H1 (cell line): ENCODE data around the gene KLRF1. TPM values are rescaled to one million over a fixed set of nuclear protein-coding genes. Genes with fewer than 3 reads are reported as not detected.

Experiments
- CTCF ChIA-PET: fragments of 300-600 bp; sonication (Branson Sonifier 250); formaldehyde crosslinking; loops from one replicate; lab custom pipeline; 2021; ENCODE audit not compliant: partially characterized antibody; lab: Charles Lee
- POLR2A ChIA-PET: fragments of 300-600 bp; sonication (Branson Sonifier 250); formaldehyde crosslinking; loops from one replicate; lab custom pipeline; 2021; ENCODE audit warnings: inconsistent platforms; ENCODE audit not compliant: partially characterized antibody; lab: Charles Lee
- DNase-seq, 2 experiments: peaks; one replicate each; pipeline versions ENCODE4 v3.0.0 to v3.0.0-alpha.2; 2010 to 2022; ENCODE audit warnings: low spot score in 2 of 2, low read depth in 1 of 2, mixed read lengths in 1 of 2
- FAIRE-seq: peaks from 2 replicates; lab custom pipeline; 2011; peaks lifted over from hg19 to GRCh38; lab: Jason Lieb, UNC
- H2AFZ ChIP-seq: 2 replicates; pipeline ENCODE4 v1.8.1; 2012; ENCODE audit warnings: low read length, inconsistent platforms
- H2AK5ac ChIP-seq: 2 replicates; pipeline ENCODE4 v1.6.1; 2013; ENCODE audit warnings: low read depth, low read length
- H2BK120ac ChIP-seq: replicated peaks from 2 replicates; pipeline ENCODE3; 2013; ENCODE audit warnings: low read depth, low read length, inconsistent platforms
- H2BK12ac ChIP-seq: 2 replicates; pipeline ENCODE4 v1.6.1; 2013; ENCODE audit warnings: low read depth, low read length
- H2BK15ac ChIP-seq: 2 replicates; pipeline ENCODE4 v1.6.1; 2013; ENCODE audit warnings: low read length
- H2BK20ac ChIP-seq: 2 replicates; pipeline ENCODE4 v1.6.1; 2013; ENCODE audit warnings: low read length
- H2BK5ac ChIP-seq: 2 replicates; pipeline ENCODE4 v1.6.1; 2013; ENCODE audit warnings: low read depth, low read length
- H3K14ac ChIP-seq: 2 replicates; pipeline ENCODE4 v1.6.1; 2013; ENCODE audit warnings: inconsistent platforms; ENCODE audit not compliant: insufficient read length
- H3K18ac ChIP-seq: 2 replicates; pipeline ENCODE4 v1.6.1; 2013; ENCODE audit warnings: low read length; ENCODE audit errors: extremely low read depth
- H3K23ac ChIP-seq: 2 replicates; pipeline ENCODE4 v1.6.1; 2013; ENCODE audit warnings: inconsistent platforms; ENCODE audit not compliant: insufficient read length
- H3K23me2 ChIP-seq: 2 replicates; pipeline ENCODE4 v1.6.1; 2013; ENCODE audit warnings: low read depth, low read length
- H3K27ac ChIP-seq: 2 replicates; pipeline ENCODE4 v1.6.1; 2011; ENCODE audit warnings: low read depth, low read length, inconsistent platforms
- H3K27me3 ChIP-seq, 4 experiments: replicated peaks in 1 of 4; 1 replicate in 1 of 4; 2 replicates in 3 of 4; pipeline versions ENCODE4 v1.6.1 to v1.8.1; 2011 to 2013; ENCODE audit warnings: low read length in 3 of 4, mild to moderate bottlenecking in 3 of 4, inconsistent platforms in 2 of 4, mixed read lengths in 2 of 4, moderate library complexity in 1 of 4; ENCODE audit not compliant: control insufficient read depth in 3 of 4, insufficient read depth in 3 of 4; ENCODE audit errors: extremely low read depth in 1 of 4
- H3K36me3 ChIP-seq, 4 experiments: 2 replicates each; pipeline versions ENCODE4 v1.6.1 to v1.8.1; 2011 to 2013; ENCODE audit warnings: mild to moderate bottlenecking in 4 of 4, low read length in 3 of 4, moderate library complexity in 2 of 4, control low read depth in 1 of 4, inconsistent platforms in 1 of 4; ENCODE audit not compliant: insufficient read depth in 4 of 4, control insufficient read depth in 2 of 4
- H3K4ac ChIP-seq: replicated peaks from 2 replicates; pipeline ENCODE3; 2013; ENCODE audit warnings: low read length, low read depth, mixed read lengths, inconsistent platforms; ENCODE audit not compliant: insufficient read length
- H3K4me1 ChIP-seq, 4 experiments: replicated peaks in 1 of 4; 1 replicate in 1 of 4; 2 replicates in 3 of 4; pipeline versions ENCODE4 v1.6.1 to v1.8.1; 2011 to 2013; ENCODE audit warnings: low read length in 3 of 4, inconsistent platforms in 2 of 4, mixed read lengths in 1 of 4; ENCODE audit not compliant: insufficient read depth in 4 of 4, control insufficient read depth in 3 of 4
- H3K4me2 ChIP-seq, 2 experiments: 2 replicates each; pipeline versions ENCODE4 v1.6.1 to v1.8.1; 2011 to 2013; ENCODE audit warnings: low read depth in 2 of 2, low read length in 2 of 2, control low read depth in 1 of 2, inconsistent platforms in 1 of 2, mild to moderate bottlenecking in 1 of 2; ENCODE audit not compliant: insufficient read depth in 1 of 2
- H3K4me3 ChIP-seq, 4 experiments: fragments of 200-600, 300-600 bp in 1 of 4; sonication (generic), shearing (Covaris generic), sonication (Bioruptor Twin) in 1 of 4; 2 replicates each; pipeline versions ENCODE4 v1.5.1 to v1.8.1; 2011 to 2016; ENCODE audit warnings: low read length in 4 of 4, low read depth in 3 of 4, control low read depth in 2 of 4, inconsistent platforms in 2 of 4, mild to moderate bottlenecking in 2 of 4, mixed read lengths in 1 of 4, moderate library complexity in 1 of 4; ENCODE audit not compliant: insufficient read depth in 2 of 4; ENCODE audit errors: extremely low read depth in 1 of 4
- H3K56ac ChIP-seq: replicated peaks from 2 replicates; pipeline ENCODE3; 2013; ENCODE audit warnings: low read depth, mild to moderate bottlenecking, mixed read lengths, low read length, inconsistent platforms; ENCODE audit not compliant: insufficient read length
- H3K79me1 ChIP-seq: 2 replicates; pipeline ENCODE4 v1.6.1; 2013; ENCODE audit warnings: low read depth, low read length, control low read depth
- H3K79me2 ChIP-seq, 2 experiments: 2 replicates each; pipeline versions ENCODE4 v1.6.1 to v1.8.1; 2012 to 2013; ENCODE audit warnings: low read length in 2 of 2, mild to moderate bottlenecking in 2 of 2, inconsistent platforms in 1 of 2; ENCODE audit not compliant: insufficient read depth in 2 of 2, control insufficient read depth in 1 of 2
- H3K9ac ChIP-seq, 4 experiments: replicated peaks in 1 of 4; 1 replicate in 1 of 4; 2 replicates in 3 of 4; pipeline versions ENCODE4 v1.6.1 to v1.8.1; 2011 to 2013; ENCODE audit warnings: low read depth in 3 of 4, low read length in 3 of 4, control low read depth in 2 of 4, mild to moderate bottlenecking in 2 of 4, moderate library complexity in 2 of 4, inconsistent platforms in 1 of 4; ENCODE audit errors: extremely low read depth in 1 of 4
- H3K9me3 ChIP-seq, 2 experiments: 2 replicates each; pipeline versions ENCODE4 v1.6.1 to v1.8.1; 2012 to 2013; ENCODE audit warnings: mild to moderate bottlenecking in 2 of 2, moderate library complexity in 2 of 2, control low read depth in 1 of 2, inconsistent platforms in 1 of 2, low read depth in 1 of 2, low read length in 1 of 2, mixed read lengths in 1 of 2; ENCODE audit not compliant: insufficient read depth in 2 of 2
- H4K20me1 ChIP-seq, 2 experiments: replicated peaks in 1 of 2; 2 replicates each; pipeline versions ENCODE3 to v1.8.1; 2011 to 2013; ENCODE audit warnings: inconsistent platforms in 2 of 2, low read length in 2 of 2, mild to moderate bottlenecking in 1 of 2; ENCODE audit not compliant: insufficient read depth in 2 of 2, control insufficient read depth in 1 of 2
- H4K5ac ChIP-seq: 2 replicates; pipeline ENCODE4 v1.6.1; 2013; ENCODE audit warnings: low read length, low read depth, mixed read lengths, inconsistent platforms; ENCODE audit not compliant: insufficient read length
- H4K8ac ChIP-seq: 2 replicates; pipeline ENCODE4 v1.8.0; 2013; ENCODE audit warnings: mild to moderate bottlenecking, moderate library complexity, low read length, inconsistent platforms; ENCODE audit not compliant: insufficient read depth; ENCODE audit errors: extremely low read depth
- H4K91ac ChIP-seq: replicated peaks from 2 replicates; pipeline ENCODE3; 2013; ENCODE audit warnings: low read length, mixed read lengths, inconsistent platforms; ENCODE audit not compliant: insufficient read length
- CHD2 ChIP-seq: IDR thresholded peaks from 2 replicates; pipeline ENCODE4 v1.6.1; 2012; ENCODE audit warnings: low read length, improper control_type of control experiment
- CTBP2 ChIP-seq: IDR thresholded peaks from 2 replicates; pipeline ENCODE4 v1.7.0; 2011; ENCODE audit warnings: borderline replicate concordance, mild to moderate bottlenecking, moderate library complexity, mixed read lengths, low read length; ENCODE audit not compliant: insufficient read depth, insufficient read length
- GTF2F1 ChIP-seq: IDR thresholded peaks from 2 replicates; pipeline ENCODE4 v1.6.1; 2012; ENCODE audit warnings: low read depth, low read length, improper control_type of control experiment, borderline replicate concordance
- HDAC6 ChIP-seq: IDR thresholded peaks from one replicate; pipeline ENCODE4 v1.7.1; 2012; ENCODE audit warnings: low read depth, mild to moderate bottlenecking, inconsistent platforms, low read length, moderate library complexity
- JUN ChIP-seq: IDR thresholded peaks from 2 replicates; pipeline ENCODE4 v1.6.1; 2011; ENCODE audit warnings: low read depth, mild to moderate bottlenecking, improper control_type of control experiment, low read length
- NRF1 ChIP-seq: IDR thresholded peaks from 2 replicates; pipeline ENCODE4 v1.6.1; 2011; ENCODE audit warnings: mild to moderate bottlenecking, low read depth, low read length, improper control_type of control experiment
- RNF2 ChIP-seq: fragments of 200-900, 300-1000 bp; sonication (generic); IDR thresholded peaks from 2 replicates; pipeline ENCODE4 v1.7.1; 2016; ENCODE audit warnings: borderline replicate concordance, low read depth, mild to moderate bottlenecking, antibody characterized with exemption, low read length; ENCODE audit not compliant: poor library complexity, severe bottlenecking; ENCODE audit errors: missing control alignments
- YY1 ChIP-seq: IDR thresholded peaks from 2 replicates; pipeline ENCODE4 v1.6.1; 2011; ENCODE audit warnings: low read depth, mild to moderate bottlenecking, low read length
- WGBS, 2 experiments: shearing (Covaris generic) in 1 of 2; methylation state at CpG; one replicate each; pipeline versions ENCODE4 v1.1.6 to v1.1.7; 2013 to 2015; ENCODE audit warnings: low lambda C conversion rate in 2 of 2, mixed read lengths in 2 of 2, inconsistent platforms in 1 of 2, low coverage in 1 of 2, missing lambda C conversion rate in 1 of 2; ENCODE audit not compliant: insufficient replicate concordance in 2 of 2, insufficient coverage in 1 of 2, insufficient read length in 1 of 2; ENCODE audit errors: extremely low coverage in 1 of 2, missing lambda C conversion rate in 1 of 2; 5-methylcytosine and 5-hydroxymethylcytosine counted together
- polyA plus RNA-seq, 7 experiments: library from polyadenylated mRNA; depleted of rRNA in 3 of 7; stranded (reverse) in 5 of 7; unstranded in 2 of 7; fragments of >200 nt in 5 of 7; fragments of 200-250 nt in 2 of 7; gene quantifications; 1 replicate in 5 of 7; 2 replicates in 1 of 7; 4 replicates in 1 of 7; pipeline versions ENCODE4 v1.2.1 to v1.2.3, GENCODE V29; 2011 to 2013; ENCODE audit warnings: missing spikeins in 2 of 7, mixed read lengths in 2 of 7
- total RNA-seq: library from RNA; stranded (reverse); fragmentation: NEBNext Ultra II Directional; extraction: Animal tissue kit (Norgen Biotek cat#: 25700); gene quantifications from 2 replicates; pipeline ENCODE4 v1.2.1, GENCODE V29; 2021
- TF ChIP-seq, protein P1 (sequence below): IDR thresholded peaks from 2 replicates; pipeline ENCODE4 v1.6.1; 2011; ENCODE audit warnings: low read depth, mild to moderate bottlenecking, low read length; ENCODE audit not compliant: insufficient read depth

KLRF1 gene
- total and polyA plus RNA-seq, 2 of the 8 experiments (the other 6 are each of a cell fraction or from before 2014, with no cell fraction given), result not detected

DNA sequence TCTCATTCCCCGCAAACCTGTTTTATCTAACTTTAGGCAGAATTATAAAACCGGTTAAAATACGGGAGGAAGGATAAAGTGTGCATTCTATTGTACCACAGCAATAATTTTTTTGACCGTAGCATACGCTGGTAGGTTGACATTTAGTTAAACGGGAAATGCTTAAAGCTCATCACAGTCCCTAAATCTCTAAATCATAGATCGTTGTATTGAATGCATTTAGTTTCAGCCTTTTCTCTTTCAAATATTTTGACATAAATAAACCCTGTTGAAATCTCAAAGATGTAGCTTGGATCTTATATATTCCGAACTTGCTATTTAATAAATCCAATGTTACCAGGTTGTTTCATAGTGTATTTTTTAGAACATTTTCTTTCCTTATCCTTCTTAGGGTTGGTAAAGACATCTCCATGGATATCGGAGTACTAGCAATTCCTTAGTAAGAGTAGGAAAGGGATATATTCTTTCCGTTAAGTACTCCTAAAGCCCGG lies 41.1 kb downstream of the KLRF1 start:
- H3K4me3 ChIP-seq, result no peak overlapping the region
- no peak overlapping the region for H2BK12ac ChIP-seq
- no peaks in the 10 kb centered on the region for H3K79me2 ChIP-seq
- peaks cover 0 to 6% (median 2%) of the 10 kb centered on the region in 4 experiments; a peak in 2 of 7 replicates for H3K4me1 ChIP-seq
- H3K27ac ChIP-seq, result no peak overlapping the region
- H3K23ac ChIP-seq, result no peak overlapping the region
- H3K56ac ChIP-seq, result no peak overlapping the region
- H4K20me1 ChIP-seq, result no peaks in the 10 kb centered on the region
- CTCF ChIA-PET, result interaction anchor here (1.6 kb wide), 1 partner anchor 19 kb away, joined by 4 read pairs; no protein-coding TSS in a partner anchor
- no peak overlapping the region for H4K5ac ChIP-seq
- H2BK120ac ChIP-seq, result no peak overlapping the region
- H2AFZ ChIP-seq, result no peak overlapping the region
- no peaks in the 10 kb centered on the region for H3K9me3 ChIP-seq
- no peak overlapping the region for H3K4me2 ChIP-seq
- TF ChIP-seq JUN (no peak), YY1 (no peak), HDAC6 (no peak), RNF2 (no peak), CHD2 (no peak), GTF2F1 (no peak), CTBP2 (no peak), NRF1 (no peak)
- TF ChIP-seq, protein P1, sequence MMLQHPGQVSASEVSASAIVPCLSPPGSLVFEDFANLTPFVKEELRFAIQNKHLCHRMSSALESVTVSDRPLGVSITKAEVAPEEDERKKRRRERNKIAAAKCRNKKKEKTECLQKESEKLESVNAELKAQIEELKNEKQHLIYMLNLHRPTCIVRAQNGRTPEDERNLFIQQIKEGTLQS, result no peak
- TF ChIP-seq, all 59 proteins: peak for 0
- Histone ChIP-seq H3K36me3 (no peaks in the 10 kb centered on the region), H3K4ac (no peak overlapping the region), H2AK5ac (no peak overlapping the region), H2BK15ac (no peak overlapping the region), H3K79me1 (no peaks in the 10 kb centered on the region), H3K14ac (no peak overlapping the region), H4K8ac (no peak overlapping the region), H4K91ac (no peak overlapping the region), H3K9ac (no peak overlapping the region), H2BK5ac (no peak overlapping the region), H3K18ac (no peak overlapping the region), H3K23me2 (no peaks in the 10 kb centered on the region), H2BK20ac (no peak overlapping the region), H3K27me3 (no peaks in the 10 kb centered on the region)
- no peak for DNase-seq
- 92% methylated on average over 11 of the region's 11 CpGs; no CpG with 5 or more reads in 1 of the 2 experiments for WGBS, 2 experiments
- no peak for FAIRE-seq
- POLR2A ChIA-PET, result no interaction called here
